Measurements from ENCODE around the gene STKLD1. TPM values are rescaled to one million over a fixed set of nuclear protein-coding genes. Genes with fewer than 3 reads are reported as not detected.

Gene STKLD1
- total RNA-seq, 1 experiment from 2014 or later = 3.1 TPM

- intact Hi-C loops (cut with micrococcal nuclease; ENCODE audit: unreplicated experiment) = no loop called here
- Histone ChIP-seq H3K4me3 (no peak overlapping the region), H3F3A (ENCODE audit: insufficient read depth, low read depth) (peaks cover 11% of the 10 kb centered on the region; the same call in 1 of the 2 replicates), H3K4me1 (replicated peaks; ENCODE audit: insufficient read depth) (no peaks in the 10 kb centered on the region), H4K20me1 (ENCODE audit: insufficient read depth) (peaks cover 97% of the 10 kb centered on the region), H3K36me3 (ENCODE audit: low read depth) (peaks cover 37% of the 10 kb centered on the region), H3K79me2 (ENCODE audit: low read depth) (peaks cover 65% of the 10 kb centered on the region), H3K27me3 (ENCODE audit: insufficient read depth, low read depth) (no peaks in the 10 kb centered on the region), H3K4me2 (no peak overlapping the region), H3K9me3 (ENCODE audit: insufficient read depth, low read depth) (no peaks in the 10 kb centered on the region), H2AFZ (no peak overlapping the region), H3K9me2 (ENCODE audit: insufficient read depth) (no peaks in the 10 kb centered on the region), H3K27ac (no peak overlapping the region)
- no TSS peak for BruUV-seq (replicated peaks)
- CTCF ChIA-PET = no interaction called here
- no peak for TF ChIP-seq CTCF (conservative IDR thresholded peaks at IDR 0.05)
- POLR2A ChIA-PET (ENCODE audit: unreplicated experiment) = interaction anchor here (0.5 kb wide), 1 partner anchor 13 kb away, joined by 3 read pairs; no protein-coding TSS in a partner anchor
- no peak for DNase-seq
Observed at GRCh38 chr9:133368249-133368881, 7.8 kb upstream of the STKLD1 start.

GRCh38 chr9:133369422-133369821 is 6.7 kb upstream of the STKLD1 start:
- POLR2A ChIA-PET (ENCODE audit: unreplicated experiment) = no interaction called here

GRCh38 chr9:133369933-133370332 is 6.2 kb upstream of the STKLD1 start:
- no peak overlapping the region for H3K27ac ChIP-seq
- 0 out of 2 replicates have a peak, but pooled peaks cover 10% of the 10 kb centered on the region for H3K4me1 ChIP-seq (replicated peaks; ENCODE audit: insufficient read depth)
- no peak overlapping the region for H2AFZ ChIP-seq
- no peak for TF ChIP-seq CTCF (conservative IDR thresholded peaks at IDR 0.05)
- TF ChIP-seq EZH2 (IDR thresholded peaks at IDR 0.05; ENCODE audit: low read depth) = no peak
- no peak overlapping the region for H3K4me3 ChIP-seq
- peaks cover 7% of the 10 kb centered on the region; the same call in 1 of the 2 replicates for H3F3A ChIP-seq (ENCODE audit: insufficient read depth, low read depth)
- no peaks in the 10 kb centered on the region for H3K9me2 ChIP-seq (ENCODE audit: insufficient read depth)
- ChIA-PET CTCF (no interaction called here), POLR2A (ENCODE audit: unreplicated experiment) (no interaction called here)
- no TSS peak for BruUV-seq (replicated peaks)
- DNase-seq = no peak
- H3K4me2 ChIP-seq = no peak overlapping the region
- peaks cover 98% of the 10 kb centered on the region for H4K20me1 ChIP-seq (ENCODE audit: insufficient read depth)
- no peaks in the 10 kb centered on the region for H3K27me3 ChIP-seq (ENCODE audit: insufficient read depth, low read depth)
- intact Hi-C loops (cut with micrococcal nuclease; ENCODE audit: unreplicated experiment) = no loop called here
- peaks cover 26% of the 10 kb centered on the region for H3K36me3 ChIP-seq (ENCODE audit: low read depth)
- peaks cover 81% of the 10 kb centered on the region for H3K79me2 ChIP-seq (ENCODE audit: low read depth)
- no peaks in the 10 kb centered on the region for H3K9me3 ChIP-seq (ENCODE audit: insufficient read depth, low read depth)

More at GRCh38 chr9:133369422-133369821, 6.7 kb upstream of the STKLD1 start:
- TF ChIP-seq EZH2 (IDR thresholded peaks at IDR 0.05; ENCODE audit: low read depth) = no peak
- TF ChIP-seq CTCF (conservative IDR thresholded peaks at IDR 0.05) = no peak
- Histone ChIP-seq H3F3A (ENCODE audit: insufficient read depth, low read depth) (peaks cover 7% of the 10 kb centered on the region; the same call in 1 of the 2 replicates), H2AFZ (no peak overlapping the region), H3K4me2 (no peak overlapping the region), H3K79me2 (ENCODE audit: low read depth) (peaks cover 75% of the 10 kb centered on the region), H3K9me2 (ENCODE audit: insufficient read depth) (no peaks in the 10 kb centered on the region), H3K4me3 (no peak overlapping the region), H3K9me3 (ENCODE audit: insufficient read depth, low read depth) (no peaks in the 10 kb centered on the region), H3K36me3 (ENCODE audit: low read depth) (peaks cover 27% of the 10 kb centered on the region), H3K4me1 (replicated peaks; ENCODE audit: insufficient read depth) (0 out of 2 replicates have a peak, but pooled peaks cover 6% of the 10 kb centered on the region), H3K27ac (no peak overlapping the region), H3K27me3 (ENCODE audit: insufficient read depth, low read depth) (no peaks in the 10 kb centered on the region), H4K20me1 (ENCODE audit: insufficient read depth) (peaks cover 96% of the 10 kb centered on the region)
- intact Hi-C loops (cut with micrococcal nuclease; ENCODE audit: unreplicated experiment) = no loop called here
- CTCF ChIA-PET = no interaction called here
- DNase-seq = no peak
- BruUV-seq (replicated peaks) = no TSS peak

All from PC-9 (cell line).